ENCODE results near the gene SLC29A1. TPM values are rescaled to one million over a fixed set of nuclear protein-coding genes. Genes with fewer than 3 reads are reported as not detected.

Gene SLC29A1
- total RNA-seq, 2 donors from 2014 or later: 17.0 to 19.1 TPM

DNA sequence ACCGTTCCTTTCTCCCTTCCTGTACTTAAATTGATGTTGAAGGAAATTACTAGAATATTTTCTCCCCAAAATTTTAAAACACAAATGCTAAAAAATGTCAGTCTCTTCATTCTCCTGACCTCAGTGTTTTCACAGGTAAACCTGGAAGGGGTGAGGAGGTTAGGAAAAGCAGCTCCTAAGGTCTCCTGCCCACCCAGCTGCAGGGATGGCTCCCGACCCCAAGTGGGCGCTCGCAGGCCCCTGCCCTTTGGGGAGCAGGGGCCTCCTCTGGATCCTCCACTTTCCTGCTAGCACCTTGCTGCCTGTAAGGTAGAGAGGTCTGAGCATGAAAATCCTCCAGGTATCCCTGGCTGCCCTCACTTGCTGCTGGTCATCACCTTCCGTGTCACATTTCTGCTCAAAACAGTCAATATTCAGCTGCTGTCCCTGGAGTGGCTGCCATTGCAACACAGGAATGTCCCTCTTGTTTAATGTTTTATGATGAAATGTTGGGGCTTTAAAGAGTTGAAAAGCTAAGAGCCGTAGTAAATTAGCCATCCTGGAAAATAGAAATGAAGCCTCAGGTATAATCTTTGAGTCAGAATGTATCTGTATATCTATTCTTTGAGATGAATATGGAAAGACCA lies 12.6 kb downstream of the SLC29A1 start:
- Histone ChIP-seq H3K27ac (no peak overlapping the region), H3K27me3 (no peaks in the 10 kb centered on the region), H3K9me3 (no peaks in the 10 kb centered on the region), H3K9ac (ENCODE audit: low read depth in 2 of 2, low read length in 2 of 2) (no peak overlapping the region), H3K4me3 (no peak overlapping the region), H3K4me1 (no peaks in the 10 kb centered on the region), H3K36me3 (no peaks in the 10 kb centered on the region)
- DNase-seq: no peak
- TF ChIP-seq, protein P1, sequence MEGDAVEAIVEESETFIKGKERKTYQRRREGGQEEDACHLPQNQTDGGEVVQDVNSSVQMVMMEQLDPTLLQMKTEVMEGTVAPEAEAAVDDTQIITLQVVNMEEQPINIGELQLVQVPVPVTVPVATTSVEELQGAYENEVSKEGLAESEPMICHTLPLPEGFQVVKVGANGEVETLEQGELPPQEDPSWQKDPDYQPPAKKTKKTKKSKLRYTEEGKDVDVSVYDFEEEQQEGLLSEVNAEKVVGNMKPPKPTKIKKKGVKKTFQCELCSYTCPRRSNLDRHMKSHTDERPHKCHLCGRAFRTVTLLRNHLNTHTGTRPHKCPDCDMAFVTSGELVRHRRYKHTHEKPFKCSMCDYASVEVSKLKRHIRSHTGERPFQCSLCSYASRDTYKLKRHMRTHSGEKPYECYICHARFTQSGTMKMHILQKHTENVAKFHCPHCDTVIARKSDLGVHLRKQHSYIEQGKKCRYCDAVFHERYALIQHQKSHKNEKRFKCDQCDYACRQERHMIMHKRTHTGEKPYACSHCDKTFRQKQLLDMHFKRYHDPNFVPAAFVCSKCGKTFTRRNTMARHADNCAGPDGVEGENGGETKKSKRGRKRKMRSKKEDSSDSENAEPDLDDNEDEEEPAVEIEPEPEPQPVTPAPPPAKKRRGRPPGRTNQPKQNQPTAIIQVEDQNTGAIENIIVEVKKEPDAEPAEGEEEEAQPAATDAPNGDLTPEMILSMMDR (IDR thresholded peaks at IDR 0.05): no peak
- intact Hi-C loops (cut with DNase I): loop anchor here (5.0 kb wide), 1 partner anchor 139 kb away; no protein-coding TSS in a partner anchor

DNA sequence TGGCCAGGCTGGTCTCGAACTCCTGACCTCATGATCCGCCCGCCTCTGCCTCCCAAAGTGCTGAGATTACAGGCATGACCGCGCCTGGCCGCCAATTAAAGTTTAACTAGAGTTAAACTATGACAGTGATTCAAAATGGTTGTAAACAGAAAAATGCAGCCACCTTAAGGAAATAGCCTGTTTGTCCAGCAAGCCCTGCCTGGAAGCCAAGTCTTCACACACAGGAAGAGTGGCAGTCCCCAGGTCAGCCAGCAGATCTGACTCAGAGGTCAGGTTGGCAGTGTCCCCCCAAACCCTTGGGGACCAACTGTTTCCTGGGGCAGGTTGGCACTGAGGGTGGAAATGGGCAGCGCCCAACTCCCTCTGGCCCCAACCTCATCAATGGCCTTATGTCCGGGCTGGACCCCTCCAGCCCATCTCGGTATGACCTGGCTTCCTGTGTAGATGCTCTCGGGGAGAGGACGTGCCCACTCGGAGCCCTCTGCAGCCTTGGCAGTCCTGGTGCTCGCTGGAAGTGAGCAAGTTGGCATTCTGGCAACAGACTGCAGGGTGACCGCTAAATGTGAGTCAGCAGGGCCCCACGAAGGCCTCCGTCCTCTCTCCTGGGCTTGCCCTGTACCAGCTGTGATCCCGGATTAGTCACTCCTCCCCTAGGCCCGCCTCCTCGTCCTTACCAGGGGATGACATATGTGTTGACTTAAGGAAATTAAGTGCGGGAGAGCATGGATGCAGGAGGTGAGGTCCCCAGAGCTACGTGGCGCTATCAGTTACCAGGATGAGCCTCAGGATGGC lies 13.8 kb downstream of the SLC29A1 start:
- Histone ChIP-seq H3K27me3 (no peaks in the 10 kb centered on the region), H3K4me3 (peak overlapping the region; percentile 41), H3K9me3 (no peaks in the 10 kb centered on the region), H3K27ac (peak overlapping the region; percentile 96), H3K36me3 (no peaks in the 10 kb centered on the region), H3K9ac (ENCODE audit: low read depth in 2 of 2, low read length in 2 of 2) (peak overlapping the region; percentile 93 to 94), H3K4me1 (no peaks in the 10 kb centered on the region)
- DNase-seq: peak; percentile 96
- TF ChIP-seq, protein P1 (IDR thresholded peaks at IDR 0.05): no peak
- intact Hi-C loops (cut with DNase I): loop anchor here (5.0 kb wide), 1 partner anchor 140 kb away; no protein-coding TSS in a partner anchor

DNA sequence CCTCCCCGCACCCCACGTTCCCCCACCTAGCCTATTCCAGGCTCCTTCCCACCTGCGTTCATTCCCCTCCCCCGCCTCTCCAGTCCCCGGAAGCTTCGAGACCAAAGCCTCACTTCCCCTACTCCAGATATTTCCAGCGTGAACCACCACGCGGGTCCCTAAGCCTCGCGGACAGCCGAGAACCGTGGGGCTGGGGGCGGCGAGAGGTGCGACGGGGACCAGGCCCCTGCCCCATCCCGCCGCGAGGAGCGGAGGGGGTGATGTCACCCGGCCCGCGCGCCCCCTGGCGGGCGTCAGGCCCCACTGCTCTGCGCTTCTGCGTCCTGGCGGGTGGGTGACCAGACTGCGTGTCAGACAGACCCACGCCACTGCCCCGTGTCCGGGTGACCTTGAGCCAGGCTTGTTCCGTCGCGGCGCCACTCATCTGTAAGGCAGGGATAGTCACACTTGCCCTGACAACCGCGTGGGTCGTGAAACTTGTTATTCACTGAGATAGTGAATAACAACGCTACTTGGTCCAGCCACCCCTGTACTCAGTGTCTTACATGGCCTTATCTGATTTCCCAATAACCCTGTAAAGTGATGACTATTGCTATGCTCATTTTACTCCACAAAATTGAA lies 14.5 kb downstream of the SLC29A1 start:
- no peaks in the 10 kb centered on the region for H3K27me3 ChIP-seq
- H3K9ac ChIP-seq (ENCODE audit: low read depth in 2 of 2, low read length in 2 of 2): peak overlapping the region; percentile 93 to 94
- no peaks in the 10 kb centered on the region for H3K36me3 ChIP-seq
- H3K27ac ChIP-seq: peak overlapping the region; percentile 96
- intact Hi-C loops (cut with DNase I): loop anchor here (5.0 kb wide), 1 partner anchor 141 kb away; no protein-coding TSS in a partner anchor
- TF ChIP-seq, protein P1 (IDR thresholded peaks at IDR 0.05): peak; percentile 94
- DNase-seq: peak; percentile 86
- no peaks in the 10 kb centered on the region for H3K4me1 ChIP-seq
- peak overlapping the region; percentile 41 for H3K4me3 ChIP-seq
- H3K9me3 ChIP-seq: no peaks in the 10 kb centered on the region

DNA sequence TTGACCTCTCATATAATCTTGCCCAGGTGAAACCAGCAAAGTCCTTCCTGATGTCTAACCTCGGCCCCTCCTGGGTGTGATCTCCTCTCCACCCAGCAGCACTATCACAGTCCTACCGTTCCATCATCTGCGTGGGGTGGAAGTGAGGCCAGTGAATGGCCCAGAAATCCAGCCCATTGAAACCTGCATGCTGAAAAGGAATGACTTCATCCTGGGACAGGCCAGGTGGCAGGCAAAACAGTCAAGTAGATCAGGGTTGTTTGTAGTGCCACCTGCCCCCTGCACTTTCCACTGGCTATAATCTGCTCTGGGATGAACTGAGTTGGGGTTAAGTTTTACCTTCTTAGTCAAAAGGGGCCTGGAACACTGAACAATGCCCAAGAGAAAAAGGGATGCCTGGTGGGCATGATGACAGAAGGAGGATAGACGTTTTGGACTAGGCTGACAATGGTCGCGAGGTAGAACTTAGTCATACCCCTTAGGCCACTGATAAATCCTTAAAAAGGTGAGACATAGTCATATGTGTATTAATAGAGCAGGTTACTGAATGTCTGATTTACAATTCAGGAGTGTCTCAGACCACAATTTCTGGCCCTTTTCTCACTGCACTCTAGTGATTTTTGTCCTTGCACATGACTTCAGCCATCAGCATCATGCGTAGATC lies 15.4 kb downstream of the SLC29A1 start:
- H3K9me3 ChIP-seq: no peaks in the 10 kb centered on the region
- no peak for DNase-seq
- H3K4me3 ChIP-seq: no peak overlapping the region
- TF ChIP-seq, protein P1 (IDR thresholded peaks at IDR 0.05): no peak
- H3K9ac ChIP-seq (ENCODE audit: low read depth in 2 of 2, low read length in 2 of 2): no peak overlapping the region
- no peaks in the 10 kb centered on the region for H3K4me1 ChIP-seq
- H3K36me3 ChIP-seq: no peaks in the 10 kb centered on the region
- H3K27ac ChIP-seq: peak overlapping the region; percentile 96
- intact Hi-C loops (cut with DNase I): loop anchor here (5.0 kb wide), 1 partner anchor 142 kb away; no protein-coding TSS in a partner anchor
- no peaks in the 10 kb centered on the region for H3K27me3 ChIP-seq

DNA sequence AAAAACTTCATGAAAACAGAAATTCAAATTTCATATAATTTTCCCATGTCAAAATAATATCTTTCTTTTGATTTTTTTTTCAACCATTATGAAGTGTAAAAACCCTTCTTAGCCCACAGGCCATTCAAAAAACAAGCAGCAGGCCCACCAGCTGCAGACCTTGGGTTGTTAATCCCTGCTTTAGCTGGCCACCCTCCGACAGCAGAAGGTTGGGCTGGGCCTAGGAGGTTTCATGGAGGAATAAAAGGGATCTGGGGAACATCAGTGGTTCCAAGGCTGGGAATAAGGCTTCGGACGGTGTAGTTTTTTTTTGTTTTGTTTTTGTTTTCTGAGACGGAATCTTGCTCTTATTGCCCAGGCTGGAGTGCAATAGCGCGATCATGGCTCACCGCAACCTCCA lies 19.9 kb downstream of the SLC29A1 start:
- H3K9me3 ChIP-seq: no peaks in the 10 kb centered on the region
- no peaks in the 10 kb centered on the region for H3K36me3 ChIP-seq
- H3K27me3 ChIP-seq: no peaks in the 10 kb centered on the region
- intact Hi-C loops (cut with DNase I): no loop called here
- H3K4me3 ChIP-seq: no peak overlapping the region
- no peak overlapping the region for H3K9ac ChIP-seq (ENCODE audit: low read depth in 2 of 2, low read length in 2 of 2)
- TF ChIP-seq, protein P1 (IDR thresholded peaks at IDR 0.05): no peak
- H3K4me1 ChIP-seq: peaks cover under 1% of the 10 kb centered on the region
- DNase-seq: no peak
- H3K27ac ChIP-seq: no peak overlapping the region
